HT1080 (cell line): ENCODE measurements around the gene ABCA7. TPM values are rescaled to one million over a fixed set of nuclear protein-coding genes. Genes with fewer than 3 reads are reported as not detected.

Experiments used
- DNase-seq: peaks from one replicate; pipeline ENCODE4 v3.0.0-alpha.2; 2015; ENCODE audit warnings: low read depth
- total RNA-seq: library from RNA; depleted of rRNA; stranded (reverse); fragments of >200 nt; shearing (Covaris generic); gene quantifications from 2 replicates; pipeline ENCODE4 v1.2.3, GENCODE V29; 2014

Gene ABCA7
- total RNA-seq, 1 experiment from 2014 or later, result 3.0 TPM

DNA sequence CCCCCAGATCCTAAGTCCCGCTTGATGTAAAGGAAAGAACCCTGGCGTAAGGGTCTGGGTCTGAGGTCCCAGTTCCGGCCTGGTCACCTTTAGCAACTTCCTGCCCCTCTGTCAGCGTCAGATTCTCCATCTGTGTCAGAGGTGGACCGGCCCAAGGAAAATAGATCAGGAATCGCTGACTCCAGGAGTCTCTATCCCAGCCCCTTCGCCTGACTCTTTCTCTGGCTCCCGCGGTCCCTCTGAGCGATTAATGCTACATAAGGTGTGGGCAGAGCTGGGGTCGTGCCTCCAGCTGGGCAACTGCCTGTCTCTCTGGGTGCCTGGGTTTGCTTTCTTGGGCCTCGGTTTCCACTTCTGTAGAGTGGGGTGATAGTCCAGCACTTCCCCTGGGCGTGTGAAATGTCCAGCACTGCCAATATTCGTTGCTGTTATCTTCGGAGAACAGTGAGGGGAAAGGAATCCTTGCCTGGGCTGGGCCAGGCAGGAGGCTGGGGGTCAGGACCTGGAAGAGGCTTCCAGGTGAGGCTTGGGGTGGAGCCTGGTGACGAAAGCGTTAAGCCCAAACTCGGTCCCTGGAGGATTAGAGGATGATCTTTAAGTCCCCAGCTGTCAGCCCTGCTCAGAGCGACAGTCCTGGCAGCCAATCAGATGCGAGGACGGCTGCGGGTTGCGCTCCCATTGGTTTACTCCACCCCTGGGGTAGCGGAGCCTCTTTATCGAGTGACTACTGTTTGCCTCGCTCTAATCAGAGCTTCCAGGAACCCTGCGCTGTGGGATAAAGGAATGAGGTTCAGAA is 767 bp downstream of the ABCA7 start:
- peak; percentile 72 for DNase-seq

DNA sequence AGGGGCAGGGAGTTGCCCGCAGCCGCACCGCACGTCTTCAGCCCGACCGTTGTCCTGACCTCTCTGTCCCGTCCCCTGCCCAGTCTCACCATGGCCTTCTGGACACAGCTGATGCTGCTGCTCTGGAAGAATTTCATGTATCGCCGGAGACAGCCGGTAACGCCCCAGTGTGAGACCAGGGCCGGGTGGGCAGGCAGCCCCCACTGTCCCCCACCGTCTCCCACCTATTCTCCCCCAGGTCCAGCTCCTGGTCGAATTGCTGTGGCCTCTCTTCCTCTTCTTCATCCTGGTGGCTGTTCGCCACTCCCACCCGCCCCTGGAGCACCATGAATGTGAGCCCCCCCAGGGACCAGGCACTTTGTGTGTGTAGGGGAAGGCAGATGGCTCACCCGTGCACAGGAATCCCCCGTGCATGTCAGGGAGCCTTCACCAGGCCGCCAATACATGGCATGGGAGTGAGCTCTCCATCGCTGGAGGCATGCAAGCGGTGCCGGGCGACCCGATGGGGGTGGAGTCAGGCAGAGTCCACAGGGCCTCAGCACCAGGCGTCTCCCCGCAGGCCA is 1.4 kb downstream of the ABCA7 start:
- DNase-seq, result no peak

DNA sequence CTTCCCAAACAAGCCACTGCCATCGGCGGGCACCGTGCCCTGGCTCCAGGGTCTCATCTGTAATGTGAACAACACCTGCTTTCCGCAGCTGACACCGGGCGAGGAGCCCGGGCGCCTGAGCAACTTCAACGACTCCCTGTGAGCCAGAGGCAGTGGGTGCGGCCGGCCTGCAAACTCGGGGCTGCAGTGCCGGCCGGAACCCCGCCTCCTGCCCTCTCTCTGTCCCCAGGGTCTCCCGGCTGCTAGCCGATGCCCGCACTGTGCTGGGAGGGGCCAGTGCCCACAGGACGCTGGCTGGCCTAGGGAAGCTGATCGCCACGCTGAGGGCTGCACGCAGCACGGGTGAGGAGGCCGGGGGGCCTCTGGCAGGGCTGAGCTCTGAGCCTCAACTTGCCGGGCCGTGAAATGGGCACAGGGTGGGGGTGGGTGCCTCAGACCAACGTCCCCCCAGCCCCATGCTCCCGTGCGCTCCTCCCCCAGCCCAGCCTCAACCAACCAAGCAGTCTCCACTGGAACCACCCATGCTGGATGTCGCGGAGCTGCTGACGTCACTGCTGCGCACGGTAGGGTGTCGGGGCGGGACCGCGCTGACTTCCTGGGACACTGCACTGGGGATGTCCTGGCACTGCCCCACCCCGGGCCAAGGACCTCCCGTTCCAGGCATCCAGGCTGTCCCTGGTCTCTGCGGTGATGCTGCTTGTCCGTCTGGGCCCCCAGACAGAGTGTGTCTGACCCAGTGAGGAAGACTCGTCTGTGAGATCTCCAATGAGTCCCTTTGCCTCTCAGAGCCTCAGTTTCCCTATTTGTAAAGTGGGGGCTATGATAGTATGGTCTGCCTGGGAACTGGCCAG is 2.2 kb downstream of the ABCA7 start:
- no peak for DNase-seq

DNA sequence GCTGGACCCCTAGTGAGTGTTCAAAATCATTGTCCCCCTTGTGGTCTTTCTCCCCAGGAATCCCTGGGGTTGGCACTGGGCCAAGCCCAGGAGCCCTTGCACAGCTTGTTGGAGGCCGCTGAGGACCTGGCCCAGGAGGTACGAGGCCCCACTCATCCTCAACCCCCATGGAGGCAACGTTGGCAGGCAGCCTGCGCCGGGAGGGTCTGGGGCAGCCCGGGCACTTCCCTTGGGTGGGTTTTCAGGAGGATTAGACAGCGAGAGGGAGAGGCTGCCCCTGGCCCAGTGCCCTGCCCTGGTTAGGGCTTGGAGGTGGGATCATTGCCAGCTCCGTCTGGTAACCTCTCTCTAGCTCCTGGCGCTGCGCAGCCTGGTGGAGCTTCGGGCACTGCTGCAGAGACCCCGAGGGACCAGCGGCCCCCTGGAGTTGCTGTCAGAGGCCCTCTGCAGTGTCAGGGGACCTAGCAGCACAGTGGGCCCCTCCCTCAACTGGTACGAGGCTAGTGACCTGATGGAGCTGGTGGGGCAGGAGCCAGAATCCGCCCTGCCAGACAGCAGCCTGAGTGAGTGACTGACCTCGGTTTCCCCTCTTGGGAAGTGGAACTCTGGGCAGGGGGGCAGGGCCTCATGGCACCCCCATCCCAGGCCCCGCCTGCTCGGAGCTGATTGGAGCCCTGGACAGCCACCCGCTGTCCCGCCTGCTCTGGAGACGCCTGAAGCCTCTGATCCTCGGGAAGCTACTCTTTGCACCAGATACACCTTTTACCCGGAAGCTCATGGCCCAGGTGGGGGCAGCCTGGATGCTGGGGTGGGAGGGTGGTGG is 3.0 kb downstream of the ABCA7 start:
- DNase-seq, result no peak

DNA sequence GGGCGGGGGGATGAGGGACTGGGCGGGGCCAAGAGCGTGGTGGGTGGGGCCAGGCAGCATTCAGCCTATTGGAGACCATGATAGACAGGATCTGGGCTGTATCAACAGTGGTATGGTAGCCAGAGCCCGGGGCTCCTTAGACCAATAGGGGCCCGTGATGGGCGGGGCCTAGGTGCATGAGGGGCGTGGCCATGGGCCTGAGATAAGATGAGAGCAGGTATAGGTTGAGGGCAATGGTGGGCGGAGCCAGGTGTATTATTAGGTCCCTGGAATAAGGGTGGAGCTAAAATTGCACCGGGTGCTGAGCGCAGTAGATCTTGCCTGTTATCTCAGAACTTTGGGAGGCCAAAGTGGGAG is 5.3 kb downstream of the ABCA7 start:
- DNase-seq, result no peak

DNA sequence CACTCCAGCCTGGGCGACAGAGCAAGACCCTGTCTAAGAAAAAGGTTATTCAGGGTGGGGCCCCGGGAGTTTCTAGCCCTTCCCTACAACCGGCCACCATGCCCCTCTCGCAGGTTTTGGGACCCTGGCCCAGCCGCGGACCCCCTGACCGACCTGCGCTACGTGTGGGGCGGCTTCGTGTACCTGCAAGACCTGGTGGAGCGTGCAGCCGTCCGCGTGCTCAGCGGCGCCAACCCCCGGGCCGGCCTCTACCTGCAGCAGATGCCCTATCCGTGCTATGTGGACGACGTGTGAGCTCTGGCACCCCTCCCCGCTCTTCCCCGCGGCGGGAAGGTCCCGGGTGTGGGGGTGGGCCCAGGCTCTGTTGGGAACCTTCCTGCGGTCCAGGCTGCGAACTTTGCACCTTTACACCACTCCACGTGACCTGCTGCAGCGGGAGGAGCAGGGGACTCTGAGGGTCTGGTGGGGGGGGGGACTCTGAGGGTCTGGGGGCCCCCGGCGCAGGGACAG is 6.3 kb downstream of the ABCA7 start:
- no peak for DNase-seq

DNA sequence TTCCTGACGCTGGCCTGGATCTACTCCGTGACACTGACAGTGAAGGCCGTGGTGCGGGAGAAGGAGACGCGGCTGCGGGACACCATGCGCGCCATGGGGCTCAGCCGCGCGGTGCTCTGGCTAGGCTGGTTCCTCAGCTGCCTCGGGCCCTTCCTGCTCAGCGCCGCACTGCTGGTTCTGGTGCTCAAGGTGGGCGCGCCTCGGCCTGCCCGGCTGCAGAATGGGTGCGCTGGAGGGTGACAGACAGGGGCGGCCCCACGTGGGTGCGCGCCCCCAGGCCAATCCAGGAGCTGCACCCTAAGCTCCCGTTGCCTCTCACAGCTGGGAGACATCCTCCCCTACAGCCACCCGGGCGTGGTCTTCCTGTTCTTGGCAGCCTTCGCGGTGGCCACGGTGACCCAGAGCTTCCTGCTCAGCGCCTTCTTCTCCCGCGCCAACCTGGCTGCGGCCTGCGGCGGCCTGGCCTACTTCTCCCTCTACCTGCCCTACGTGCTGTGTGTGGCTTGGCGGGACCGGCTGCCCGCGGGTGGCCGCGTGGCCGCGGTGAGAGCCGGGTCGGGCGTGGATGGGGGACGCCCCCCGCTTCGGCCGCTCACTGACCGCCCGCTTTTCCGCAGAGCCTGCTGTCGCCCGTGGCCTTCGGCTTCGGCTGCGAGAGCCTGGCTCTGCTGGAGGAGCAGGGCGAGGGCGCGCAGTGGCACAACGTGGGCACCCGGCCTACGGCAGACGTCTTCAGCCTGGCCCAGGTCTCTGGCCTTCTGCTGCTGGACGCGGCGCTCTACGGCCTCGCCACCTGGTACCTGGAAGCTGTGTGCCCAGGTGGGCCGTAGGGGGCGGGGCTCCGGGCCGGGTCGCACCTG is 7.2 kb downstream of the ABCA7 start:
- DNase-seq, result no peak

DNA sequence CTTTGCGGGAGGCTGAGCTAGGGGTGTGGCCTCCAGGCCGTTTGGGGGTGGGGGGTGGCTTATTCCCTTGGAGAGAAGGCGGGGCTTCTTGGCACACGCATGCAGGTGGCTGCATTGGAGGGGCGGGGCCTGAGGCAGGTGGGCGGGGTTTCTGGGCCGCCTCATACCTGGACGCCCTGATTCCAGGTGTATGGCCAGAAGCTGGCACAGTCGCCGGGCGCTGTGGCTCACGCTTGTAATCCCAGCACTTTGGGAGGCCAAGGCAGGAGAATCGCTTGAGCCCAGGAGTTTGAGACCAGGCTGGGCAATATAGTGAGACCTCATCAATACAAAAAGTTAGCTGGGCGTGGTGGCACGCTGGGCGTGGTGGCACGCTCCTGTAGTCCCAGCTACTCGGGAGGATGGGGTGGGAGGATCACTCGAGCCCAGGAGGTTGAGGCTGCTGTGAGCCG is 7.8 kb downstream of the ABCA7 start:
- DNase-seq, result no peak

DNA sequence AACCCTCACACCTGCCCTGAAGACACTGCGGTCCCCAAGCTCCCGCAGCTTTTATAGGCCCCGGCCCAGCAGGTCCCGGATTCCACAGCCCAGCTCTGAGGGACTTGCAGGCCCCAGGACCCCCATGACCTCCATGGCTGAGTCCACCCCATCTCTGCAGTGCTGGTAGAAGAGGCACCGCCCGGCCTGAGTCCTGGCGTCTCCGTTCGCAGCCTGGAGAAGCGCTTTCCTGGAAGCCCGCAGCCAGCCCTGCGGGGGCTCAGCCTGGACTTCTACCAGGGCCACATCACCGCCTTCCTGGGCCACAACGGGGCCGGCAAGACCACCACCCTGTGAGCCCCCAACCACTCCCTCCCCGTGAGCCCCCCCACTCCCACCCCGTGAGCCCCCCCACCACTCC is 9.2 kb downstream of the ABCA7 start:
- DNase-seq, result no peak

DNA sequence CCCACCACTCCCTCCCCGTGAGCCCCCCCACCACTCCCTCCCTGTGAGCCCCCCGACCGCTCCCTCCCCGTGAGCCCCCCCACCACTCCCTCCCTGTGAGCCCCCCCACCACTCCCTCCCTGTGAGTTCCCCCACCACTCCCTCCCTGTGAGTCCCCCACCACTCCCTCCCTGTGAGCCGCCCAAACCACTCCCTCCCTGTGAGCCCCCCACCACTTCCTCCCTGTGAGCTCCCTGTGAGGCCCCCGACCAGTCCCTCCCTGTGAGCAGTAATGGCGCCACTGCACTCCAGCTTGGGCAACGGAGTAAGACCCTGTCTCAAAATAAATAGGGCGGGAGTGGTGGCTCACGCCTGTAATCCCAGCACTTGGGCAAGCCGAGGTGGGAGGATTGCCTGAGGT is 9.9 kb downstream of the ABCA7 start:
- no peak for DNase-seq

DNA sequence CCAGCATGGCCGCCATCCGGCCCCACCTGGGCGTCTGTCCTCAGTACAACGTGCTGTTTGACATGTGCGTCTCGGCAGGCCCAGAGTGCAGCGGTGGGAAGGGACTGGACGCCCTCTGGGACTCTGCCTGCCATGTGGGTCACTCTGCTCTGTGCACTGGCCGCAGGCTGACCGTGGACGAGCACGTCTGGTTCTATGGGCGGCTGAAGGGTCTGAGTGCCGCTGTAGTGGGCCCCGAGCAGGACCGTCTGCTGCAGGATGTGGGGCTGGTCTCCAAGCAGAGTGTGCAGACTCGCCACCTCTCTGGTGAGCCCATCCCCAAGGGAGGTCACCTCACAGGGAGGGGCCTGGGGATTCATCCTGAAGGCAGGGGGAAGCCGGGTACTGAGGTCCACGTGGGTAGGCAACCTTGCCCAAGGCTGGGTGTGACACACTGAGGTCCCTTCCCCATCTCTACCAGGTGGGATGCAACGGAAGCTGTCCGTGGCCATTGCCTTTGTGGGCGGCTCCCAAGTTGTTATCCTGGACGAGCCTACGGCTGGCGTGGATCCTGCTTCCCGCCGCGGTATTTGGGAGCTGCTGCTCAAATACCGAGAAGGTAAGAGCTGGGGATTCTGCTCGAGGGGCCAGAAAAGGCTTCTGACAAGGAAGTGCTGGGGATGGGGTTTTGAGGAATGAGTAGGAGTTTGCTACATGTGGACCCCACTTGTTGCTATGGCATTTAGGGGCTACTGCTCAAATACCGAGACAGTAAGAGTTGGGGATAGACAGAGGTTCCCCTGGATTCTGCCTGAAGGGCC is 11.3 kb downstream of the ABCA7 start:
- DNase-seq, result no peak

DNA sequence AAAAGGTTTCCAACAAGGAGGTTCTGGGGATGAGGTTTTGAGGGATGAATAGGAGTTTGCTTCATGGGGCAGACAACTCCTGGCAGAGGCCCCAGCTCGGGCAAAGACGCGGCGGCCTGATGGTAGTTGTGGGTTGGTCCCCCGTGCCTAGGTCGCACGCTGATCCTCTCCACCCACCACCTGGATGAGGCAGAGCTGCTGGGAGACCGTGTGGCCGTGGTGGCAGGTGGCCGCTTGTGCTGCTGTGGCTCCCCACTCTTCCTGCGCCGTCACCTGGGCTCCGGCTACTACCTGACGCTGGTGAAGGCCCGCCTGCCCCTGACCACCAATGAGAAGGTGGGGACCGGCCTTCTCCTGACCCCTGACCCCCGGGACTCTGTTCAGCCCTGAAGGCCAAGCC is 11.9 kb downstream of the ABCA7 start:
- DNase-seq, result no peak

DNA sequence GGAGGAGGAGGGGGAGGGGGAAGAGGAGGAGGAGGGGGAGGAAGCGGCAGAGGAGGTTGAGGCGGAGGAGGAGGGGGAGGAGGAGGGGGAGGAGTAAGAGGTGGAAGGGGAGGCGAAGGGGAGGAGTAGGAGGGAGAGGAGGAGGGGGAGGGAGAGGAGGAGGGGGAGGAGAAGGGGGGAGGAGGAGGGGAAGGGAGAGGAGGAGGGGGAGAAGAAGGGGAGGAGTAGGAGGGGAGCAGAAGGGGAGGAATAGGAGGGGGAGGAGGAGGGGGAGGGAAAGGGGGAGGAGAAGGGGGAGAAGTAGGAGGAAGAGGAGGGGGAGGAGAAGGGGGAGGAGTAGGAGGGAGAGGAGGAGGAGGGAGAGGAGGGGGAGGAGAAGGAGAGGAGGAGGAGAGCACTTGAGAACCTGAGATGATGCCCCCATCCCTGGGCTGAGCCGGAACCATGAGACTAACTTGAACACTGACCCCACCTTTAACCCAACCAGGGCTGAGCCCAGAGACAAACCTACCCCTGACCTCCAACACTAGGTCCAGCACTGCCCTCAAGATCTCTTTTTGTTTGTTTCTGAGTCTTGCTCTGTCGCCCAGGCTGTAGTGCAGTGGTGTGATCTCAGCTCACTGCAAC is 12.6 kb downstream of the ABCA7 start:
- no peak for DNase-seq

DNA sequence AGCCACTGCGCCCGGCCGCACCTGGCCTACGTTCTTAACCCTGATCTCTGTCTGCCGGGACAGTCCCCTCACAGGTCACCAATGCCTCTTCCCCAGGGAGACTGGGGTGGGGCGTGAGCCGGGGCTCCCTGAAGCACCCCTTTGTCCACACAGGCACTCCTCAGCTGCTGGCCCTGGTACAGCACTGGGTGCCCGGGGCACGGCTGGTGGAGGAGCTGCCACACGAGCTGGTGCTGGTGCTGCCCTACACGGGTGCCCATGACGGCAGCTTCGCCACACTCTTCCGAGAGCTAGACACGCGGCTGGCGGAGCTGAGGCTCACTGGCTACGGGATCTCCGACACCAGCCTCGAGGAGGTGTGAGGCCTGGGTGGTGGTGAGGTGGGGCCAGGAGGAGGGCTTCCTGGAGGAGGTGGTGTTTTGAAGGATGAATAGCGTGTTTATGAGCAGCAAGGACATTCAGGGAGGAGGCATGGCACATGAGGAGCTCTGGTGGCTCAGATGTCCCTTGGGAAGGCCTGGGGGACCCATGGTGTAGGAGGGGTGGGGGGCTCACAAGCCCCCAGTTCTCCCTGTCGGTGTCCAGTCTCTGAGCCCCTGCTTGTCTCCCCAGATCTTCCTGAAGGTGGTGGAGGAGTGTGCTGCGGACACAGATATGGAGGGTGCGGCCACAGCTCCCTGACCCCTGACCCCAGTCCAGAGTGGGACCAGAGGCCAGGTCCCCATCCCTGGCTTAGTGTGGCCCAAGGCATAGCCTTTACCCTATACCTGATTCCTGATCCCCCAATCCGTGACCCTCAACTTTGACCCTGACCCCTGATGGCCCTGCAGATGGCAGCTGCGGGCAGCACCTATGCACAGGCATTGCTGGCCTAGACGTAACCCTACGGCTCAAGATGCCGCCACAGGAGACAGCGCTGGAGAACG is 13.5 kb downstream of the ABCA7 start:
- DNase-seq, result no peak

DNA sequence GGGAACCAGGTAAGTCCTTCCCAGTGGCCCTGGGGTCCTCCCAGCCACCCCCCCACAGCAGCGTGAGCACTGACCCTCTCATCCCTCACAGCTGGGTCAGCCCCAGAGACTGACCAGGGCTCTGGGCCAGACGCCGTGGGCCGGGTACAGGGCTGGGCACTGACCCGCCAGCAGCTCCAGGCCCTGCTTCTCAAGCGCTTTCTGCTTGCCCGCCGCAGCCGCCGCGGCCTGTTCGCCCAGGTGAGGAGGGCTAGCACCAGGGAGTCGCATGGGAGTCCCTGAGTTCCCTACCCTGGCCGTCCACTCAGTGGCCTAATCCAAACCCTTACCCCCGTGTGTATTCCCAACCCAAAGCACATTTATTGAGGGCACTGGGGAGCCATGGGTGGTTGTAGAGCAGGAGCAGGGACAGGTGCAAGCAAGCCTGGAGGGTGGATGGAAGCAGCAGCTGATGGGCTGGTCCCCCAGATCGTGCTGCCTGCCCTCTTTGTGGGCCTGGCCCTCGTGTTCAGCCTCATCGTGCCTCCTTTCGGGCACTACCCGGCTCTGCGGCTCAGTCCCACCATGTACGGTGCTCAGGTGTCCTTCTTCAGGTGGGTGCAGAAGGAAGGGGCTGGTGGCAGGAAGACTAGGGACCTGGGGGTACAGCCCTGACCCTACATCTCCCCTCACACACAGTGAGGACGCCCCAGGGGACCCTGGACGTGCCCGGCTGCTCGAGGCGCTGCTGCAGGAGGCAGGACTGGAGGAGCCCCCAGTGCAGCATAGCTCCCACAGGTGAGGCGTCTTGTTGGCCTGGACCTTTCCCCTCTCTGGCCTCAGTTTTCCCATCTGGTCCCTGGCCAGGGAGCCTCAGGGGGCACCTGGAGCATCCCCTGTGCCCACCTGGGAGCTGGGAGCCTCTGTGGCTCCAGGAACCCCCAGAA is 14.5 kb downstream of the ABCA7 start:
- DNase-seq, result no peak

DNA sequence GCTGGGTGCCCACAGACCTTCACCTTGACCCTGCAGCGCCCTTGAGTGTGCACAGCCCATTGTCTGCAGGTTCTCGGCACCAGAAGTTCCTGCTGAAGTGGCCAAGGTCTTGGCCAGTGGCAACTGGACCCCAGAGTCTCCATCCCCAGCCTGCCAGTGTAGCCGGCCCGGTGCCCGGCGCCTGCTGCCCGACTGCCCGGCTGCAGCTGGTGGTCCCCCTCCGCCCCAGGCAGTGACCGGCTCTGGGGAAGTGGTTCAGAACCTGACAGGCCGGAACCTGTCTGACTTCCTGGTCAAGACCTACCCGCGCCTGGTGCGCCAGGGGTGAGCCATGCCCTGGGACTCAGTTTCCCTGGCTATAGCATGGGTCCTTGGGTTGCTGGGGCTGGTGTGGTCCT is 15.1 kb downstream of the ABCA7 start:
- no peak for DNase-seq
